Measurements from ENCODE around the gene CTSV.
"Not testable (repeated sequence)": the region's sequence is repeated elsewhere in the genome, so short reads cannot be mapped to it uniquely, and the experiment has no call there.

Gene CTSV

GRCh38 chr9:97041898-97042297 lies 3.0 kb upstream of the CTSV start:
- no peak for DNase-seq (ENCODE audit: low read depth)

- peak; percentile 6 for DNase-seq (ENCODE audit: low read depth)
These were observed 545 bp upstream of the CTSV start for GRCh38 chr9:97039514-97039860.

DNA sequence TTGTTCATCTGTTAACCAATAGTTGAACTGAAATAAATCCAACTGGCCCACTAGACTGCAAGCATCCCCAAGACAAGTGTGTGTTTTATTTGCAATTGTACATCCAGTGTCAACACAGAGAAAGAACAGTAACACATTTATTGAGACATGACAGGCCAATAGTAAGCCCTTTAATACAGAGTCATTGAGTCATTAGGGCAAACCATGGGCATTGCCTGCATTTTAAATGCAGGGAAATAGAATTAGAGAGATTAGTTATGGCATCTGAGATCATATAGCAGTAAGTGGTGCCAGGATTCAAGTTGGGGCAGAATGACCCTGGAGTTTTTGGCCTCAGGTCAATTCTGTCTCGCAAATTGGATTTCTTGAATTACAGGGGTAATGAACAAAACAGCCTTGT lies 15.4 kb downstream of the CTSV start:
- not testable (repeated sequence) for DNase-seq (ENCODE audit: low read depth)

DNA sequence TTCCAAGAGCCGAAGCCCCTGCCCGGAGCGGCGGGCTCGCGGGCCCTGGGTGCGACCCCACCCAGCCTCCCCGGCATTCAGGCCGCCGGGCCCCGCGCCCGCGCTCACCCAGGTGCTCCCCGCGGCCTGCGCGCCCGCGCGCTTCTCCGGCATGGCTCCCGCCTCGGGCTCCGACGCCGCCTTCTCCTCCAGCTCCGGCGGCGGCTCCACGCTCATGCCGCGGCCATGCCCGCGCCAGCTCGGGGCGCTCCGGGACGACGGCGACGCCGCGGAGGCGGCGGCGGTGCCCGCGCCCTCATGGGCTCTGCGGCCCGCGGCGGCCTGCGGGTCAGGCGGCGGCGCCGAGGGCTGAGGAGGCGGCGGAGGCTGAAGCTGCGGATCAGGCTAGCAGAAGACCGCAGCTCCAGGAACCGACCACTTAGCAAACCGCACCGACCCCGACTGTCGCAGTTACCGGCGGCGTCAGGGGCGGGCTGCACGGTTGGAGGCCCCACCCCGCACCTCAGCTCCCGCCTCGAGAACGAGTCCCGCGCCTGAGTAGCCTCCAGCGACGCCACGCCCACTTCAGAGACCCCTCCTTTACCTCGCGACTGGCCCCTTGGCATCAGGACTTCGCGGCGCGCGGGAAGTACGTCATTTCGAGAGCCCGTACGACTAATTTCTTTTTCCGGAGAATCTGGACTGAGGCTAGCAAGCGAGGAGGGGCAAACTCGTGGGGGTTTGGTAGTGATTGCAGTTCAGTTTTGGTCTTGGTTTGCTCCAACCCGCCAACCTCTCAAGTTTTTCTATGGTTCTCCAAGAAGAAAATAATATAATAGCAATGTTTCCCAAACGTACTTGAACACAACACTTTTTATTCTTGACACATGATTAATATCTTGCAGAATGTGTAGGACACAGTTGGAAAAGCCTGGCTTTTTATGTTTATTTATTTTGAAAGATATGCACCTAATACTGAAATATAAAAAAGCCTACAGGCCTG lies 25.5 kb downstream of the CTSV start:
- peak; percentile 28 for DNase-seq (ENCODE audit: low read depth)

GRCh38 chr9:97012617-97013016 lies 26.3 kb downstream of the CTSV start:
- DNase-seq (ENCODE audit: low read depth), result not testable (repeated sequence)

GRCh38 chr9:97002195-97002594 lies 36.7 kb downstream of the CTSV start:
- DNase-seq (ENCODE audit: low read depth), result not testable (repeated sequence)

DNA sequence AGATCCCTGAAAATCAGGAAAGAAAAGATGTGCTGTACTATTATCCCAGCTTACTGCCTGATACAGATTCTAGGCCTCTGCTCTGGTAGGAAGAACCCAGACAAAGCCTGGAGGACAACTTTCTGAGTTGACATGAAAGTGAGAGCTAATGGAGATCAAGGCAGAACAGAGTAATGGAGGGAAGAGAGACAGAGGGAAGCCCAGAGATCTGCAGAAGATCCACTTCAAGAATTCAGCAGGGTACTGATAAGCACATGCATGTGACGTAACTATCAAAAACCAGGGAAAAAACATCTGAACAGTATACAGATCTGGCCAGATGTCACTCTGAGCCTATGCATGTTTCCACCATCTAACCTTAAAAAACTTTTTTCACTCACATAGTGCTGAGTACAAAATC lies 37.6 kb downstream of the CTSV start:
- DNase-seq (ENCODE audit: low read depth), result not testable (repeated sequence)

DNA sequence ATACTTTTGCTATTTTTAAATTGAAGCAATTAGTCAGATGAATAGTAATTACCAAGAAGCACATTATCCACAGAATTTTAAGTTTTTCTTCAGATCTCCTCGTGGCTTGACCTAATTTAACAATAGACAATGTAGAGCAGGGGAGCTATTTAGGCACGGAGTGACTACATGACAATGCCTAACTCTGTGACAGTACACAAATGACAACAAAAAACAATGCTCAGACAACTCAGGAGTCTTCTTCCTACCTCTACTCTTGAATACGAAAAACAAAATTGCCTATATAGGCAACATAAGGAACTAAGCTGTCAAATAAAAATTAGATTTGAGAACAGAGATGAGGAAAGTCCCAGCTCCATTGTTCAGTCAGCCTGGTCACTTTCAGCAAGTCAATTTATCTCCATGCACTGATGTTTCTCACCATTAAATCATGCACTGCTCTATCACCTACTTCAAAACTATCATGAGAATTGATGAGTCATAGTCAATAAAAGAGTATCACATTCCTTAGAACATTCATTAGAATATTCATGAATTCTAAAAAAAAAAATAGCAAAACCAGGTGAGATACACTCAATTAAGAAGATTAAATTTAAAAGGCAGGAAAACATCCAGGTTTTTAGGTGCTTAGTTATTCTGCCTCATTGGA lies 38.7 kb downstream of the CTSV start:
- DNase-seq (ENCODE audit: low read depth), result not testable (repeated sequence)

DNA sequence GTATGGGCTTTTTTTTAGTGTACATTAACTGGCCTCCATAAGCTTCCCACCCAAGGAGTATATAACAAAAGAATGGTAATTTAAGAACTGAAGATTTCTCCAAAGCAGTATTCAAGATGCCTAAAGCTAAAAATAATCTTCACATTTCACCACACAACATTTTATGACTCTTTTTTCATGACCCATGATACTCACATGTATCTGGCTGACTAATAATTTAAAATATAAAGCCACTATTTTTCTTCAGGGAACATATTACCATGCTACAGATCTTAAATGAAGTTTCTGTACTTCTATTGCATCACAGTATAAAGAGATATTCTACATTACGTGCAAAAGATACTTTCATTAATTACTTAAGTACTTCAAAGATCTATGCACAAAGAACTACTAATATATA lies 39.2 kb downstream of the CTSV start:
- DNase-seq (ENCODE audit: low read depth), result not testable (repeated sequence)

DNA sequence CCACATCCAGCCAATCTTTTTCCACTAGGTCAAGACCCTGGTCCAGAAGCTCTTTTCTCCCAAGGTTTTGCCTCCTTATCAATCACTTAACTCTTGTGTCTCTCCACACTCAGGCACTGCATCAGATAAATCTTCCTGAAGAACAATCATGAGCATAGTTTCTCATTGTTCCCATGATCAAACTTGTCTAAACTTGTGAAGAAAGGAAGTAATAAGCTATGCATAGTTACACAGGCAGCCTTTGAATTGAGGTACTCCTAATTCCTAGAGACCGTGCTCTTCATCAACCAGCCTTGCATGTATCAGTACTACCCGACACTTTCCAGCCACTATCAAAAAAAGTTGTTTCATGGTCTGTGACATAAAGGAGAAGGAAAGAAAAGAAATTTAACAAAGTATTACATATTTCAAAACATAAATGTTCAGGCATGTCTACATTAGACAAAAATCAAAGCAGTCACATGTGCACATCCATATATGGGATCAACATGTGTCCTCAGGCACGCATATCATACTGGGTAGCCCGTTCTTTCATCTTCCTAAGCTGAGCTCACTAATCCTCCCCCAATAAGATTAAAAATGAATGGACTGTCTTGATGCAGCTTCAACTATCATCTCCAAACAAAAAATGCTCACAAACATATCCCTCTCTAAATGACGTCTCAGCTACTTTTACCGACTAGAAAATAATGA lies 41.8 kb downstream of the CTSV start:
- not testable (repeated sequence) for DNase-seq (ENCODE audit: low read depth)

DNA sequence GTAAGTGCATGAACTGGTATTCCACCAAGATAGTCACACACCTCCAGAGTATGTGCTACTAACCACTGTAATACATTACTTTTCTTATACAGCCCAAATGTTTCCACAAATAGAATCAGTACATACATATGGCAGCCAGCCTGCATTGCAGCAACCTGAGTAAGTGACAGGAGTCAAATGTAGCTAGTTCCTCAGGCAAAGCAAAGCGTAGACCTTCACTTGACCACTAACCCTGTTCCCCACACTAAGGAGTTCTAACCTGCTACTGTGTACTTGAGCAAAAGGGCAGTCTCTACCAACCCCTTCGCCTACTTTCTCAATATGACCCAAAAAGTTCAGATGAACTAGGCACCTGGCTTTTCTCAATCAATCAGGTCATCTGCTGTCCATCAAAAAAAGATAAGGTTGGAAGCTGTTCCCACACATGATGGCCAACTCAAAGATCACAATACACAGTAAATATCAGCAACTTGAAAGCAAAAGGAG lies 44.4 kb downstream of the CTSV start:
- not testable (repeated sequence) for DNase-seq (ENCODE audit: low read depth)

DNA sequence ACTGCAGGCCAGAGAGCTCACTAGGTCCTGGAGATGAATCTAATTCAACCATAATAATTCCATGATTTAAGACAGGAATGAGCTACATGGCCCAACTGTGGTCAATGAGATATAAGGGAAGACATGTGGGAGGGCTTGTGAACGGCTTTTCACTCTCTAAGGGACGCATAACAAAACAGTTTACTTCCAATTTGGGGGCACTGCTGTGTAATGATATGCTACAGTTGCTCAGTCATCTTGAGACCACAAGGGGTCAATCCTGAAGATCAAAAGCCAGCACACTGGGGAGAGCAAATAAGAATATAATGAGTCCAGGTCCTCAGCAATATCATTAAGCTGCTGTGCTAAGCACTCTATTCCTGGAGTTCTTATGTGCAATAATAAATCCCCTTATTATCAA lies 46.6 kb downstream of the CTSV start:
- not testable (repeated sequence) for DNase-seq (ENCODE audit: low read depth)

DNA sequence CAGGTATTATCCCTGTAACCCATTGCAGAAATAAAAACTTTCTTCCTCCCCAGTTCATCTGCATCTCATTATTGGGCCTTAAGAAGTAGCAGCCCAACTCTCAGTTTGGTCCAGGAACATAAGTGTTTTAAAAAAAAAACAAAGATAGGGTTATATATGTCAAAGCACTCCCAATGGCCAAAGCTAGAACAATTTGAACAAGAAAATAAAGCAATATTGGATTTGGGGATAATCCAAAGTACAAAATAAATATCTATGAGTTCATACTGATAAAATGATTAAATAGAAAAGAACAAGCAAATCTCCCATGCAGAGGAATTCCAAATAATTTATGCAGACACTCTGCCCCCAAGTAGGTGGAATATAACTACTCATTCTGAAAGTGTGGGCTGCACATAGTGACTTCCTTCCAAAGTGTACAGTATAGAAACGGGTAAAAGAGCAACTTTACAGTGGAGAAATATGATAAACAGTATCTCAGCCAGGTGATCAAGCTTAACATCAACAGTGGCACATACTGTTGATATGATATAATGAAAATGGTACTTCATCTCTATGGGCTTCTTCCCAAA lies 49.1 kb downstream of the CTSV start:
- DNase-seq (ENCODE audit: low read depth), result not testable (repeated sequence)

DNA sequence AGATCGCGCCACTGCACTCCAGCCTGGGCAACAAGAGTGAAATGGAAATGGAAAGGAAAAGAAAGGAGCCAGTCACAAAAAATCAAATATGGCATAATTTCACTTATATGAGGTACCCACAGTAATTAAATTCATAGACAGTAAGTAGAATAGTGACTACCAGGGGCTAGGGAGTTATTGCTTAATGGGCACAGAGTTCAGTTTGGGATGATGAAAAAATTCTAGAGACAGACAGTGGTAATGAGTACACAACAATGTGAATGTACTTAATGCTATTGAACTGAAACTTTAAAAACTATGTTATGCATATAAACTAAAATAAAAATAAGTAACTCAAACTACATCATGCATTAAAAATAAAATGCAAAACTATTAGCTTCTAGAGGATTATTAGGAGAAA lies 54.1 kb downstream of the CTSV start:
- DNase-seq (ENCODE audit: low read depth), result not testable (repeated sequence)

DNA sequence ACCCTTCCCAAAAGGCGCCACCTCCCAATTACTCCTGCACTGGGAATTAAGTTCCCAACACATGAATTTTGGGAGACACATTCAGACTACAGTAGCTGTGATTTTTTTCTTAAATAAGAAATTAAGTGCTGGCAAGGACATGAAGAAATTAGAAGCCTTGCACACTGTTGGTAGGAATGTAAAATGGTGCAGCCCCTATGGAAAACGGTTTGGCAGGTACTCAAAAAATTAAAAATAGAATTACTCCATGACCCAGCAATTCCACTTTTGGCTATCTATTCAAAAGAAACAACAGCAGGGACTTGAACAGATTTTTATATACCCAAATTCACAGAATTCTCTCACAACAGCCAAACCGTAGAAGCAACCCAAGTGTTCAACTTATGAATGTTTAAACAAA lies 54.8 kb downstream of the CTSV start:
- not testable (repeated sequence) for DNase-seq (ENCODE audit: low read depth)

- DNase-seq (ENCODE audit: low read depth), result not testable (repeated sequence)
These were observed 55.3 kb downstream of the CTSV start for GRCh38 chr9:96983496-96984122.
